Measurements from ENCODE around the gene EIF4A2. TPM values are rescaled to one million over a fixed set of nuclear protein-coding genes. Genes with fewer than 3 reads are reported as not detected.
"Not testable (repeated sequence)": the region's sequence is repeated elsewhere in the genome, so short reads cannot be mapped to it uniquely, and the experiment has no call there.

Gene EIF4A2
- total RNA-seq, 2 donors from 2014 or later, result 337 to 366 TPM

DNA sequence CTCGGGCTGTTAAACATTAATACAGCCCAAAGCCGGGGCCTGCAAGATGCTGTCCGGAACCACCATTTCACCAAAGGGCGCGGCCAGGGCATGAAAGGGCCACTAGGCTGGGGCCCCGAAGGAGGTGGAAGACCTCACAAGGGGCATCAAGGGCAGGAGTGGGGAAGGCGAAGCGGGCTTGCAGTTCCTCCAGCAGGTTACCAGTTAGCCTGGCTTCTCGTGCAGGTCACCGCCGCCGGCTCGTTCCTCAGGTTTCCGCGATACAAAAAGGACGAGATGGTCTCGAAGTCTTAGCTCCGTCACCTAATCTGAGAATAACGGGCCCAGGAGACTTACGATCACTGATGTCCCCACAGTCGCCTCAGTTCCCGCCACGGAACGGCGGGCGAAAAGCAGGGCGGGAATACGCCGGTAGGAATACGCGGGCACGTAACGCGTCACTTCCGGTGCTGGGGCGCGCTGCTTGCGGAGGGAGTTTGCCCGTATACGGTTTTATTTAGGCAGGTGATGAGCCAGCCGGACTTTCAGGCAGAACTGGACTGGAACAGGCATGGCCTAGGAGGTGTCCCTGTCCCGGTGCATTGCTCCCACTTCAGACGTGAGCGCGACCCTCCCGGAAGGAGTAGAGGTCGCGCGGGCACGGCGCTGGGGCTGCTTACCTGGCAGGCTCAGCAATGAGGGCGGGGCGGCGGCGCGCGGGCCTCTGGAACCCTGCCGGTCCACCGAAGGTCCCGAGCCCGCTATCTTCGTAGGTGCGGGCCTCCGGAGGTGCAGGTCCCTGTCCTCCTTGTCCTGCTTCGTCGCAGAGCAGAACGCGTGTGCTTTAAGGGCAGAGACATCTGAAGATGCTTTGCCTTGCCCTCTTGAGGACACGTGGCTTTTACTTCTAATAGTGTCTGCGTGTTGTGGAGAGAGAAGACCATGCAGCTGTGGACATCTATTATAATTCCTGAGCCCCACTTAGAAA, 23.0 kb downstream of the EIF4A2 start, which contains the start of gene RFC4:
TSS of gene RFC4 (minus strand) at position 394 of the 967 bp plus-strand sequence. CDS start 1,769 bp downstream, outside the sequence.
- TF ChIP-seq CTCF (IDR thresholded peaks at IDR 0.05), result no peak
- Histone ChIP-seq H3K36me3 (no peaks in the 10 kb centered on the region), H3K4me3 (peak within 1 kb of the TSS; percentile 57), H3K9me3 (no peaks in the 10 kb centered on the region), H3K27ac (peak within 1 kb of the TSS; percentile 70), H3K9ac (ENCODE audit: low read depth in 2 of 2, low read length in 2 of 2) (peak within 1 kb of the TSS; percentile 82 to 83), H3K4me1 (peaks cover 7% of the 10 kb centered on the region), H3K27me3 (no peaks in the 10 kb centered on the region)
- DNase-seq, result peak; percentile 91
- intact Hi-C loops (cut with DNase I), result no loop called here

- H3K36me3 ChIP-seq, result no peaks in the 10 kb centered on the region
- H3K9me3 ChIP-seq, result no peaks in the 10 kb centered on the region
- no peak for DNase-seq
- TF ChIP-seq CTCF (IDR thresholded peaks at IDR 0.05), result no peak
- peak overlapping the region; percentile 57 for H3K4me3 ChIP-seq
- no peak overlapping the region for H3K27ac ChIP-seq
- H3K27me3 ChIP-seq, result no peaks in the 10 kb centered on the region
- intact Hi-C loops (cut with DNase I), result no loop called here
- H3K9ac ChIP-seq (ENCODE audit: low read depth in 2 of 2, low read length in 2 of 2), result peak overlapping the region in 1 of 2 donors; percentile 82
- peaks cover 7% of the 10 kb centered on the region for H3K4me1 ChIP-seq
These were observed 23.9 kb downstream of the EIF4A2 start for GRCh38 chr3:186807231-186807630.

- intact Hi-C loops (cut with DNase I), result no loop called here
- H3K4me1 ChIP-seq, result peaks cover 7% of the 10 kb centered on the region
- H3K36me3 ChIP-seq, result no peaks in the 10 kb centered on the region
- H3K9me3 ChIP-seq, result no peaks in the 10 kb centered on the region
- no peak for DNase-seq
- TF ChIP-seq CTCF (IDR thresholded peaks at IDR 0.05), result no peak
- no peak overlapping the region for H3K9ac ChIP-seq (ENCODE audit: low read depth in 2 of 2, low read length in 2 of 2)
- no peak overlapping the region for H3K4me3 ChIP-seq
- H3K27me3 ChIP-seq, result no peaks in the 10 kb centered on the region
- no peak overlapping the region for H3K27ac ChIP-seq
These were observed 27.1 kb downstream of the EIF4A2 start for GRCh38 chr3:186810336-186810996.

GRCh38 chr3:186811313-186811712, 27.9 kb downstream of the EIF4A2 start:
- H3K4me1 ChIP-seq; H3K27ac ChIP-seq; H3K4me3 ChIP-seq; intact Hi-C loops (cut with DNase I); H3K27me3 ChIP-seq; H3K9me3 ChIP-seq; H3K36me3 ChIP-seq; H3K9ac ChIP-seq (ENCODE audit: low read depth in 2 of 2, low read length in 2 of 2); DNase-seq: not testable (repeated sequence)

DNA sequence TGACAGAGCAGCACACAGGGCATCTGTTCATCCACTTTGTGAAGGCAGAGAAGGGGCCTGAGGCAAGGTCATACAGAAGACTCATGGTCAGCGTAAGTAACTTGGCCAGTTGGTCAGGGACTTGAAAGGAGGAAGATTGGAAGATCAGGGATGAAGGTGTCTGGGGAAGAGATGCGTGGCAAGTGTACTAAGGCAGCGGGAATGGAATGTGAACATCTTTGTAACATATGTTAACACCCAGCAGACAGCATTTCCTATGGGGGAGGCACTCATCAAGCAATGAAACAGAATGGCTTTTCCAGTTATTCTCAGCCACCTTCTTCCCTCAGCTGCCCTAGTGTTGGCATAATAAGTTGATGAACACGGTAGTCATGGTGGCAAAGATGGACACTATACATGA, 30.7 kb downstream of the EIF4A2 start:
- intact Hi-C loops (cut with DNase I), result no loop called here
- H3K9ac ChIP-seq (ENCODE audit: low read depth in 2 of 2, low read length in 2 of 2), result no peak overlapping the region

More for the DNA sequence above, 30.7 kb downstream of the EIF4A2 start:
- Histone ChIP-seq H3K9me3 (no peaks in the 10 kb centered on the region), H3K4me1 (no peaks in the 10 kb centered on the region), H3K36me3 (no peaks in the 10 kb centered on the region), H3K27ac (no peak overlapping the region), H3K27me3 (no peaks in the 10 kb centered on the region), H3K4me3 (no peak overlapping the region)
- no peak for DNase-seq
- TF ChIP-seq CTCF (IDR thresholded peaks at IDR 0.05), result no peak
